ENCODE data around the gene ZC3H7B.

DNA sequence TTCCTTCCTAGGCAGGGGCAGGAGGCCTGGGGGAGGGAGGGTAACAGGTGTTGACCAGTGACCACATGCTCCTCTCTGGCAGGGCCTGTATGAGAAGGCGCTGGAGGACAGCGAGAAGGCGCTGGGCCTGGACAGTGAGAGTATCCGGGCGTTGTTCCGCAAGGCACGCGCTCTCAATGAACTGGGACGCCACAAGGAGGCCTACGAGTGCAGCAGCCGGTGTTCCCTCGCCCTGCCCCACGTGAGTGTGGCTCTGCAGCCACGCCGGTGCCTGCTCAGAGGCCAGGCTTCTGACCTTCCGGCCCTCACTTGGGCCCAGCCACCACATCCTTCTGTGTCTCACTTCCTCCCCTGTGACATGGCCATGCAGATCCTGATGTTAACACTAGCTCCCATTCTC lies 25.8 kb downstream of the ZC3H7B start:
- TF ChIP-seq, protein P1, sequence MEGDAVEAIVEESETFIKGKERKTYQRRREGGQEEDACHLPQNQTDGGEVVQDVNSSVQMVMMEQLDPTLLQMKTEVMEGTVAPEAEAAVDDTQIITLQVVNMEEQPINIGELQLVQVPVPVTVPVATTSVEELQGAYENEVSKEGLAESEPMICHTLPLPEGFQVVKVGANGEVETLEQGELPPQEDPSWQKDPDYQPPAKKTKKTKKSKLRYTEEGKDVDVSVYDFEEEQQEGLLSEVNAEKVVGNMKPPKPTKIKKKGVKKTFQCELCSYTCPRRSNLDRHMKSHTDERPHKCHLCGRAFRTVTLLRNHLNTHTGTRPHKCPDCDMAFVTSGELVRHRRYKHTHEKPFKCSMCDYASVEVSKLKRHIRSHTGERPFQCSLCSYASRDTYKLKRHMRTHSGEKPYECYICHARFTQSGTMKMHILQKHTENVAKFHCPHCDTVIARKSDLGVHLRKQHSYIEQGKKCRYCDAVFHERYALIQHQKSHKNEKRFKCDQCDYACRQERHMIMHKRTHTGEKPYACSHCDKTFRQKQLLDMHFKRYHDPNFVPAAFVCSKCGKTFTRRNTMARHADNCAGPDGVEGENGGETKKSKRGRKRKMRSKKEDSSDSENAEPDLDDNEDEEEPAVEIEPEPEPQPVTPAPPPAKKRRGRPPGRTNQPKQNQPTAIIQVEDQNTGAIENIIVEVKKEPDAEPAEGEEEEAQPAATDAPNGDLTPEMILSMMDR (conservative IDR thresholded peaks at IDR 0.05; ENCODE audit: low read depth in 2 of 2): no peak
- no peak for TF ChIP-seq ETS1 (IDR thresholded peaks at IDR 0.05)
- TF ChIP-seq CREB1 (CRISPR knock-in tag; IDR thresholded peaks at IDR 0.05; ENCODE audit: low read depth): no peak
- TF ChIP-seq POLR2AphosphoS5 (IDR thresholded peaks at IDR 0.05; ENCODE audit: low read depth): no peak
- TF ChIP-seq EZH2phosphoT487 (IDR thresholded peaks at IDR 0.05; ENCODE audit: unreplicated experiment): no peak
- no peak for TF ChIP-seq EZH2 (IDR thresholded peaks at IDR 0.05; ENCODE audit: low read depth, unreplicated experiment)
- no peak for TF ChIP-seq JUNB (IDR thresholded peaks at IDR 0.05; ENCODE audit: unreplicated experiment)
- no peak for TF ChIP-seq NANOG (IDR thresholded peaks at IDR 0.05; ENCODE audit: borderline replicate concordance)
- no peak for TF ChIP-seq STAT1 (IDR thresholded peaks at IDR 0.05; ENCODE audit: unreplicated experiment)
- TF ChIP-seq REST (IDR thresholded peaks at IDR 0.05; ENCODE audit: unreplicated experiment): no peak
- TF ChIP-seq ZNF114 (CRISPR knock-in tag; IDR thresholded peaks at IDR 0.05): no peak
- no peak for TF ChIP-seq ZNF462 (CRISPR knock-in tag; IDR thresholded peaks at IDR 0.05)
- TF ChIP-seq ZNF331 (CRISPR knock-in tag; IDR thresholded peaks at IDR 0.05; ENCODE audit: low read depth): no peak
